Breast epithelium (tissue), 3 donors: Measurements from ENCODE around the gene NEK5.

Experiments
- POLR2A ChIP-seq: fragments of 450-650 bp; IDR thresholded peaks from one replicate; pipeline ENCODE4 v1.6.1; 2016; ENCODE audit warnings: antibody characterized with exemption, mild to moderate bottlenecking, moderate library complexity
- POLR2AphosphoS5 ChIP-seq, 3 donors: sonication (generic); formaldehyde crosslinking; IDR thresholded peaks; one replicate each; pipeline ENCODE4 v1.6.1; 2017; ENCODE audit warnings: antibody characterized with exemption in 3 of 3
- TF ChIP-seq, protein P1 (sequence below), 3 donors: fragments of 450-650 bp; IDR thresholded peaks; one replicate each; pipeline ENCODE4 v1.5.1; 2016 to 2017; ENCODE audit warnings: antibody characterized with exemption in 3 of 3, mild to moderate bottlenecking in 3 of 3, moderate library complexity in 3 of 3

DNA sequence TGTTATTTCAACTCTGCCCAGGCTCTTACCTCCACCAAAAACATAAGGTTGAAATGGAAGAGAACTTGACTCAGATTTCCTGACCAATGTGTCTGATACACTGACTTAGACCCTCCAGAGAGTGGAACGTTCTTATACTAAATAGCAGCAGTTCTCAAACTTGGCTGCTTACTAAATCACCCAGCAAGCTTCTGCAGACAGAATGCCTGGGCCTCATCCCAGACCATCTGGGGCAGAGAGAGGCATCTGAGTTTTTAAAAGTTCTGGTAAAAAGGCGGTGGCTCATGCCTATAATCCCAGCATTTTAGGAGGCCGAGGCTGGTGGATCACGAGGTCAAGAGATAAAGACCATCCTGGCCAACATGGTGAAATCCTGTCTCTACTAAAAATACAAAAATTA lies 46.3 kb downstream of the NEK5 start:
- TF ChIP-seq POLR2A, result no peak
- TF ChIP-seq, protein P1, sequence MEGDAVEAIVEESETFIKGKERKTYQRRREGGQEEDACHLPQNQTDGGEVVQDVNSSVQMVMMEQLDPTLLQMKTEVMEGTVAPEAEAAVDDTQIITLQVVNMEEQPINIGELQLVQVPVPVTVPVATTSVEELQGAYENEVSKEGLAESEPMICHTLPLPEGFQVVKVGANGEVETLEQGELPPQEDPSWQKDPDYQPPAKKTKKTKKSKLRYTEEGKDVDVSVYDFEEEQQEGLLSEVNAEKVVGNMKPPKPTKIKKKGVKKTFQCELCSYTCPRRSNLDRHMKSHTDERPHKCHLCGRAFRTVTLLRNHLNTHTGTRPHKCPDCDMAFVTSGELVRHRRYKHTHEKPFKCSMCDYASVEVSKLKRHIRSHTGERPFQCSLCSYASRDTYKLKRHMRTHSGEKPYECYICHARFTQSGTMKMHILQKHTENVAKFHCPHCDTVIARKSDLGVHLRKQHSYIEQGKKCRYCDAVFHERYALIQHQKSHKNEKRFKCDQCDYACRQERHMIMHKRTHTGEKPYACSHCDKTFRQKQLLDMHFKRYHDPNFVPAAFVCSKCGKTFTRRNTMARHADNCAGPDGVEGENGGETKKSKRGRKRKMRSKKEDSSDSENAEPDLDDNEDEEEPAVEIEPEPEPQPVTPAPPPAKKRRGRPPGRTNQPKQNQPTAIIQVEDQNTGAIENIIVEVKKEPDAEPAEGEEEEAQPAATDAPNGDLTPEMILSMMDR (IDR thresholded peaks at IDR 0.05), result no peak
- no peak for TF ChIP-seq POLR2AphosphoS5 (IDR thresholded peaks at IDR 0.05)
